Endothelial cell of umbilical vein (primary cell): ENCODE results near the gene MED27. TPM values are rescaled to one million over a fixed set of nuclear protein-coding genes. Genes with fewer than 3 reads are reported as not detected.
"Not testable (repeated sequence)": the region's sequence is repeated elsewhere in the genome, so short reads cannot be mapped to it uniquely, and the experiment has no call there.

ENCODE experiments used
- BruUV-seq: library from RNA; stranded (reverse); fragments of 400-500 nt; replicated peaks from 2 replicates; lab custom pipeline; 2021; lab: Mats Ljungman, UMichigan
- CTCF ChIA-PET: fragments of 300-600, 350-600 bp; sonication (Branson Sonifier 250); formaldehyde crosslinking; loops from one replicate; lab custom pipeline; 2021; ENCODE audit warnings: antibody characterized with exemption, inconsistent platforms; lab: Charles Lee
- POLR2A ChIA-PET: fragments of 300-600, 350-600 bp; sonication (Branson Sonifier 250); formaldehyde crosslinking; loops from one replicate; lab custom pipeline; 2021; ENCODE audit warnings: antibody characterized with exemption, inconsistent platforms; lab: Charles Lee
- DNase-seq: peaks from one replicate; pipeline ENCODE4 v3.0.0-alpha.2; 2011; ENCODE audit warnings: low read depth, low spot score
- FAIRE-seq: peaks from 2 replicates; lab custom pipeline; 2011; peaks lifted over from hg19 to GRCh38; lab: Jason Lieb, UNC
- H2AFZ ChIP-seq: 2 replicates; pipeline ENCODE4 v1.6.0; 2012; ENCODE audit warnings: low read depth, low read length, control low read depth, inconsistent platforms
- H3K27ac ChIP-seq: 2 replicates; pipeline ENCODE4 v1.5.1; 2011; ENCODE audit warnings: low read depth, mild to moderate bottlenecking, control low read depth, low read length, moderate library complexity; ENCODE audit not compliant: insufficient read depth
- H3K27me3 ChIP-seq, 2 experiments: 2 replicates each; pipeline versions ENCODE4 v1.6.0 to v1.6.1; 2011; ENCODE audit warnings: low read length in 2 of 2, mixed read lengths in 1 of 2; ENCODE audit not compliant: control insufficient read depth in 2 of 2, insufficient read depth in 2 of 2
- H3K36me3 ChIP-seq, 2 experiments: 2 replicates in 1 of 2; 3 replicates in 1 of 2; pipeline ENCODE4 v1.5.1; 2011; ENCODE audit warnings: low read length in 2 of 2, mild to moderate bottlenecking in 1 of 2, moderate library complexity in 1 of 2; ENCODE audit not compliant: control insufficient read depth in 2 of 2, insufficient read depth in 2 of 2; ENCODE audit errors: extremely low read depth in 1 of 2
- H3K4me1 ChIP-seq: 3 replicates; pipeline ENCODE4 v1.5.1; 2011; ENCODE audit warnings: mild to moderate bottlenecking, low read length; ENCODE audit not compliant: control insufficient read depth, insufficient read depth; ENCODE audit errors: extremely low read depth
- H3K4me2 ChIP-seq: 2 replicates; pipeline ENCODE4 v1.6.1; 2011; ENCODE audit warnings: low read length, control low read depth, mixed read lengths; ENCODE audit not compliant: insufficient read depth
- H3K4me3 ChIP-seq, 3 experiments: fragments of 200-600 bp in 1 of 3; sonication (generic), shearing (Covaris generic) in 1 of 3; replicated peaks in 1 of 3; 2 replicates each; pipeline ENCODE4 v1.5.1; 2011 to 2016; ENCODE audit warnings: control low read depth in 3 of 3, low read length in 3 of 3, mild to moderate bottlenecking in 2 of 3, inconsistent platforms in 1 of 3, low read depth in 1 of 3, moderate library complexity in 1 of 3; ENCODE audit not compliant: insufficient read depth in 1 of 3
- H3K79me2 ChIP-seq: 2 replicates; pipeline ENCODE4 v1.6.0; 2012; ENCODE audit warnings: low read length, inconsistent platforms; ENCODE audit not compliant: control insufficient read depth, insufficient read depth
- H3K9ac ChIP-seq: replicated peaks from 2 replicates; pipeline ENCODE3; 2011; ENCODE audit warnings: low read length, control low read depth; ENCODE audit not compliant: insufficient read depth; ENCODE audit errors: extremely low read depth
- H3K9me1 ChIP-seq: replicated peaks from 3 replicates; pipeline ENCODE4 v1.6.0; 2011; ENCODE audit warnings: mild to moderate bottlenecking, low read length; ENCODE audit not compliant: control insufficient read depth, insufficient read depth; ENCODE audit errors: extremely low read depth
- H3K9me3 ChIP-seq: replicated peaks from 2 replicates; pipeline ENCODE4 v1.5.1; 2012; ENCODE audit warnings: low read length, inconsistent platforms; ENCODE audit not compliant: control insufficient read depth, insufficient read depth
- H4K20me1 ChIP-seq: replicated peaks from 2 replicates; pipeline ENCODE3; 2011; ENCODE audit warnings: mild to moderate bottlenecking, low read length; ENCODE audit not compliant: control insufficient read depth, insufficient read depth; ENCODE audit errors: extremely low read depth
- EZH2 ChIP-seq: IDR thresholded peaks from 2 replicates; pipeline ENCODE4 v1.6.1; 2012; ENCODE audit warnings: borderline replicate concordance, low read depth, mild to moderate bottlenecking, moderate library complexity, low read length, inconsistent platforms; ENCODE audit not compliant: severe bottlenecking
- FOS ChIP-seq: IDR thresholded peaks from 2 replicates; pipeline ENCODE4 v1.6.1; 2011; ENCODE audit warnings: mild to moderate bottlenecking, low read length, moderate library complexity, borderline replicate concordance; ENCODE audit not compliant: insufficient read depth
- GATA2 ChIP-seq: IDR thresholded peaks from 2 replicates; pipeline ENCODE4 v1.7.0; 2011; ENCODE audit warnings: low read depth, mild to moderate bottlenecking, moderate library complexity, mixed read lengths, low read length; ENCODE audit not compliant: insufficient read length, insufficient read depth
- JUN ChIP-seq: IDR thresholded peaks from 2 replicates; pipeline ENCODE4 v1.6.1; 2011; ENCODE audit warnings: borderline replicate concordance, low read depth; ENCODE audit not compliant: insufficient read length, insufficient read depth
- MAX ChIP-seq: IDR thresholded peaks from 2 replicates; pipeline ENCODE4 v1.6.1; 2011; ENCODE audit not compliant: insufficient read depth, insufficient read length
- MYC ChIP-seq: IDR thresholded peaks from one replicate; pipeline ENCODE4 v1.6.1; 2011; ENCODE audit warnings: mild to moderate bottlenecking, low read depth, low read length
- POLR2A ChIP-seq: IDR thresholded peaks from 2 replicates; pipeline ENCODE4 v1.6.1; 2012; ENCODE audit warnings: low read depth, mild to moderate bottlenecking, control low read depth, low read length
- POLR2AphosphoS5 ChIP-seq: IDR thresholded peaks from 2 replicates; pipeline ENCODE4 v1.6.1; 2012; ENCODE audit warnings: low read depth, mild to moderate bottlenecking, control low read depth, low read length, moderate library complexity; ENCODE audit not compliant: insufficient read depth
- dilution Hi-C: fragments of 300-500 bp; cut with MboI; formaldehyde crosslinking; loops from one replicate; pipeline ENCODE4 v1.15.0; 2019; ENCODE audit warnings: low sequenced_read_pairs; ENCODE audit not compliant: extremely low pct_ligation_motif_present
- intact Hi-C: fragments of 100-400 bp; cut with micrococcal nuclease; formaldehyde crosslinking; loops from one replicate; pipeline ENCODE4 v1.10.0; 2022
- polyA plus RNA-seq, 4 experiments: library from polyadenylated mRNA; depleted of rRNA in 3 of 4; stranded (reverse) in 3 of 4; unstranded in 1 of 4; fragments of >200 nt; gene quantifications; 2 replicates each; pipeline versions ENCODE4 v1.2.1 to v1.2.3, GENCODE V29; 2011 to 2012; ENCODE audit warnings: missing spikeins in 1 of 4
- total RNA-seq: library from RNA; stranded (reverse); gene quantifications from 2 replicates; pipeline ENCODE4 v1.2.3, GENCODE V29; 2021
- TF ChIP-seq, protein P1 (sequence below), 2 donors: IDR thresholded peaks; 1 replicate in 1 of 2; 2 replicates in 1 of 2; pipeline ENCODE4 v1.5.1; 2011; ENCODE audit warnings: low read length in 2 of 2, mild to moderate bottlenecking in 2 of 2, moderate library complexity in 2 of 2, control low read depth in 1 of 2, inconsistent platforms in 1 of 2, low read depth in 1 of 2; ENCODE audit not compliant: insufficient read depth in 1 of 2; ENCODE audit errors: extremely low read depth in 1 of 2

The MED27 gene
- total and polyA plus RNA-seq, 2 donors (not counting 3 experiments of a cell fraction or from before 2014, with no cell fraction given), result 27.9 to 47.8 TPM

DNA sequence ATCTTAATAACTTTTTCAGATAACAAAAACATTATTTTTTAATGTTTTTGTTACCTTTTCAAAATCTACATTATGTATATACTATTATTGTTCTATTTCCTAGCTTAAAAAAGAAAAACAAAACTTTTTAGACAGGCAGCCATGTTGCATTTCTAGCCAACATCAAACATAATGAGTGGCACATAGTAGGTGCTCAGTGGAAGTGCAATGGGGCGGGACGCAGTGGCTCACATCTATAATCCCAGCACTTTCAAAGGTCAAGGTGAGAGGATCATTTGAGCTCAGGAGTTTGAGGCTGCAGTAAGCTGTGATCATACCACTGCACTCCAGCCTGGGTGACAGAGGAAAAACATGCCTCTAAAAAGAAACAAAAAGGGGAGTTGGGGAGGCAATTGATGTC lies 68.4 kb downstream of the MED27 start:
- Histone ChIP-seq H3K36me3 (peaks cover 0 to 2% of the 10 kb centered on the region in 2 experiments), H3K4me2 (no peak overlapping the region), H4K20me1 (peaks cover 4% of the 10 kb centered on the region), H3K9me1 (no peaks in the 10 kb centered on the region), H3K27me3 (no peaks in the 10 kb centered on the region), H2AFZ (no peak overlapping the region), H3K79me2 (no peaks in the 10 kb centered on the region), H3K27ac (no peak overlapping the region), H3K4me1 (peaks cover 8% of the 10 kb centered on the region), H3K9me3 (no peaks in the 10 kb centered on the region), H3K9ac (no peak overlapping the region), H3K4me3 (no peak overlapping the region)
- intact Hi-C loops (no loop called here), dilution Hi-C loops (no loop called here)
- CTCF ChIA-PET, result interaction anchor here (0.6 kb wide), 1 partner anchor 145 kb away, joined by 3 read pairs; no protein-coding TSS in a partner anchor
- POLR2A ChIA-PET, result no interaction called here
- DNase-seq (no peak), FAIRE-seq (no peak)
- no peak for TF ChIP-seq POLR2A
- no peak for TF ChIP-seq MAX
- TF ChIP-seq POLR2AphosphoS5, result no peak
- TF ChIP-seq FOS, result no peak
- no peak for TF ChIP-seq JUN
- TF ChIP-seq, protein P1, sequence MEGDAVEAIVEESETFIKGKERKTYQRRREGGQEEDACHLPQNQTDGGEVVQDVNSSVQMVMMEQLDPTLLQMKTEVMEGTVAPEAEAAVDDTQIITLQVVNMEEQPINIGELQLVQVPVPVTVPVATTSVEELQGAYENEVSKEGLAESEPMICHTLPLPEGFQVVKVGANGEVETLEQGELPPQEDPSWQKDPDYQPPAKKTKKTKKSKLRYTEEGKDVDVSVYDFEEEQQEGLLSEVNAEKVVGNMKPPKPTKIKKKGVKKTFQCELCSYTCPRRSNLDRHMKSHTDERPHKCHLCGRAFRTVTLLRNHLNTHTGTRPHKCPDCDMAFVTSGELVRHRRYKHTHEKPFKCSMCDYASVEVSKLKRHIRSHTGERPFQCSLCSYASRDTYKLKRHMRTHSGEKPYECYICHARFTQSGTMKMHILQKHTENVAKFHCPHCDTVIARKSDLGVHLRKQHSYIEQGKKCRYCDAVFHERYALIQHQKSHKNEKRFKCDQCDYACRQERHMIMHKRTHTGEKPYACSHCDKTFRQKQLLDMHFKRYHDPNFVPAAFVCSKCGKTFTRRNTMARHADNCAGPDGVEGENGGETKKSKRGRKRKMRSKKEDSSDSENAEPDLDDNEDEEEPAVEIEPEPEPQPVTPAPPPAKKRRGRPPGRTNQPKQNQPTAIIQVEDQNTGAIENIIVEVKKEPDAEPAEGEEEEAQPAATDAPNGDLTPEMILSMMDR (IDR thresholded peaks at IDR 0.05; ENCODE audit: extremely low read depth in 1 of 2, insufficient read depth in 1 of 2, low read depth in 1 of 2, low read length in 2 of 2), result no peak
- no peak for TF ChIP-seq EZH2
- no peak for TF ChIP-seq GATA2
- no peak for TF ChIP-seq MYC
- BruUV-seq, result no TSS peak

GRCh38 chr9:132010201-132010600 lies 69.5 kb downstream of the MED27 start:
- dilution Hi-C loops, H3K27ac ChIP-seq, CTCF ChIA-PET, H3K4me2 ChIP-seq, H3K27me3 ChIP-seq, H4K20me1 ChIP-seq, H3K9ac ChIP-seq, FAIRE-seq, intact Hi-C loops, DNase-seq, H2AFZ ChIP-seq, BruUV-seq, H3K4me1 ChIP-seq, H3K9me1 ChIP-seq, H3K36me3 ChIP-seq, H3K4me3 ChIP-seq, H3K9me3 ChIP-seq, POLR2A ChIA-PET, H3K79me2 ChIP-seq: not testable (repeated sequence)
